Heart left ventricle (tissue), 13 donors: ENCODE measurements around the gene ST3GAL4.

Source experiments
- POLR2A ChIP-seq, 2 donors: fragments of 450-650 bp; IDR thresholded peaks; one replicate each; pipeline ENCODE4 v1.6.1; 2017; ENCODE audit warnings: antibody characterized with exemption in 2 of 2, mild to moderate bottlenecking in 2 of 2, moderate library complexity in 2 of 2
- TF ChIP-seq, protein P1 (sequence below), 12 donors: fragments of 200-600 bp; sonication (generic) in 4 of 12; IDR thresholded peaks; one replicate each; pipeline versions ENCODE4 v1.5.0 to v1.8.0; 2018 to 2022; ENCODE audit warnings: antibody characterized with exemption in 12 of 12, mild to moderate bottlenecking in 5 of 12
- donor health status: ischemic (EF 13 %, LVEDD 7.1; RV severe dilation, severe dysfunction).
- donor health status: DM: no; HTN: yes; CAD: no.
- donor health status: DM: no; HTN: no; CAD: no.
- donor health status: ischemic (EF 25% LVEDD 6.9; RV normal size, moderate dysfunction).
- donor health status: ischemic (EF 25% LVEDD 5.7; RV mildly dilated, moderate dysfunction).
- donor health status: ischemic (EF 35%, LVEDD 5.7; RV mildly dilated, moderate dysfunction).
- donor health status: nonischemic (EF 11% LVEDD 7.7; RV severe dilation, severe dysfunction).
- donor health status: DM: yes; HTN: yes; CAD: no.
- donor health status: PGD.
- donor health status: ischemic (EF 29% LVEDD 5.4; RV normal size, mild dysfunction).
- donor health status: nonischemic (EF 23%, LVEDD 6.1; RV moderate dilation, normal function).

DNA sequence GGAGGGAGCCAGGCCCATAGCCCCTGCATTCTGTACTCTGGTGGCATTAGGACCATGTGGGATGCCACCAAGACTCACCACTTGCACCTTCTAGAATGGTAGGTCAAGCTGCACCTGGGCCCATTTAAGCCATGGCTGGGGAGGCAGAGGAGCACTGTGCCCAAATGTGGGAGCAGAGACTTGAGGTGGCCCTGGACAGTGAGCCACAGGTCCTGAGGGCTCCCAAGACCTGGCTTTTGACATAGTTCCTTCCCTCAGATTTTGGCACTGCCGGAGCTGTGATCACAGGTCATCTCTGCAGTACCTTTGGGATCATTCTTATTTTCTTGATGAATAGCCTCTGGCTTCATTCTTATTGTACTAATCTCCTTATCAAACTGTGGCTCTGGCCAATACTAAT is 43.2 kb downstream of the ST3GAL4 start:
- no peak for TF ChIP-seq POLR2A (IDR thresholded peaks at IDR 0.05)
- TF ChIP-seq, protein P1, sequence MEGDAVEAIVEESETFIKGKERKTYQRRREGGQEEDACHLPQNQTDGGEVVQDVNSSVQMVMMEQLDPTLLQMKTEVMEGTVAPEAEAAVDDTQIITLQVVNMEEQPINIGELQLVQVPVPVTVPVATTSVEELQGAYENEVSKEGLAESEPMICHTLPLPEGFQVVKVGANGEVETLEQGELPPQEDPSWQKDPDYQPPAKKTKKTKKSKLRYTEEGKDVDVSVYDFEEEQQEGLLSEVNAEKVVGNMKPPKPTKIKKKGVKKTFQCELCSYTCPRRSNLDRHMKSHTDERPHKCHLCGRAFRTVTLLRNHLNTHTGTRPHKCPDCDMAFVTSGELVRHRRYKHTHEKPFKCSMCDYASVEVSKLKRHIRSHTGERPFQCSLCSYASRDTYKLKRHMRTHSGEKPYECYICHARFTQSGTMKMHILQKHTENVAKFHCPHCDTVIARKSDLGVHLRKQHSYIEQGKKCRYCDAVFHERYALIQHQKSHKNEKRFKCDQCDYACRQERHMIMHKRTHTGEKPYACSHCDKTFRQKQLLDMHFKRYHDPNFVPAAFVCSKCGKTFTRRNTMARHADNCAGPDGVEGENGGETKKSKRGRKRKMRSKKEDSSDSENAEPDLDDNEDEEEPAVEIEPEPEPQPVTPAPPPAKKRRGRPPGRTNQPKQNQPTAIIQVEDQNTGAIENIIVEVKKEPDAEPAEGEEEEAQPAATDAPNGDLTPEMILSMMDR (IDR thresholded peaks at IDR 0.05), result no peak
